HCT116 (cell line): ENCODE results near the gene UBR3.

Source experiments
- CBX3 ChIP-seq: IDR thresholded peaks from 2 replicates; pipeline ENCODE4 v1.6.1; 2012; ENCODE audit warnings: low read depth
- CEBPB ChIP-seq: IDR thresholded peaks from 2 replicates; pipeline ENCODE4 v1.6.1; 2012; ENCODE audit warnings: low read depth
- CTCF ChIP-seq, 3 experiments: fragments of 200-600 bp in 1 of 3; sonication (generic) in 1 of 3; IDR thresholded peaks in 2 of 3; conservative IDR thresholded peaks in 1 of 3; 2 replicates each; pipeline ENCODE4 v1.5.1; 2012 to 2017; ENCODE audit warnings: low read depth in 2 of 3, low read length in 2 of 3, antibody characterized with exemption in 1 of 3, borderline replicate concordance in 1 of 3, control low read depth in 1 of 3, mild to moderate bottlenecking in 1 of 3, mixed read lengths in 1 of 3, mixed run types in 1 of 3, moderate library complexity in 1 of 3; ENCODE audit not compliant: insufficient read depth in 1 of 3
- EZH2 ChIP-seq: fragments of 200-600 bp; sonication (generic); IDR thresholded peaks from 2 replicates; pipeline ENCODE4 v1.6.1; 2017; ENCODE audit warnings: antibody characterized with exemption, mixed run types
- EZH2phosphoT487 ChIP-seq: fragments of 200-600 bp; IDR thresholded peaks from 2 replicates; pipeline ENCODE4 v1.6.1; 2018; ENCODE audit warnings: antibody characterized with exemption, borderline replicate concordance
- FOSL1 ChIP-seq: IDR thresholded peaks from 2 replicates; pipeline ENCODE4 v1.6.1; 2012; ENCODE audit warnings: low read depth
- MAX ChIP-seq: IDR thresholded peaks from 2 replicates; pipeline ENCODE4 v1.6.1; 2012
- POLR2A ChIP-seq: IDR thresholded peaks from 2 replicates; pipeline ENCODE4 v1.7.0; 2011; ENCODE audit warnings: borderline replicate concordance; ENCODE audit not compliant: insufficient read depth, insufficient read length; ENCODE audit errors: extremely low read depth
- POLR2AphosphoS5 ChIP-seq: IDR thresholded peaks from 2 replicates; pipeline ENCODE4 v1.6.1; 2011; ENCODE audit warnings: mild to moderate bottlenecking, low read depth, low read length, moderate library complexity
- RAD21 ChIP-seq: IDR thresholded peaks from 2 replicates; pipeline ENCODE4 v1.6.1; 2012; ENCODE audit warnings: low read depth, mild to moderate bottlenecking
- YY1 ChIP-seq: IDR thresholded peaks from 2 replicates; pipeline ENCODE4 v1.6.1; 2011; ENCODE audit warnings: low read length, low read depth, moderate library complexity, mild to moderate bottlenecking; ENCODE audit not compliant: insufficient replicate concordance; ENCODE audit errors: extremely low read depth
- ZNF274 ChIP-seq: fragments of 200-500 bp; sonication (Bioruptor generic); IDR thresholded peaks from 2 replicates; pipeline ENCODE4 v1.6.1; 2014; ENCODE audit warnings: mild to moderate bottlenecking, low read depth, low read length, inconsistent platforms

- no peak for TF ChIP-seq POLR2AphosphoS5
- no peak for TF ChIP-seq CTCF (IDR thresholded peaks at IDR 0.05 in 2 of 3, conservative IDR thresholded peaks at IDR 0.05 in 1 of 3; ENCODE audit: borderline replicate concordance in 1 of 3, insufficient read depth in 1 of 3, low read depth in 2 of 3, low read length in 2 of 3)
- TF ChIP-seq YY1 = no peak
- no peak for TF ChIP-seq CEBPB
- TF ChIP-seq EZH2 = no peak
- TF ChIP-seq CBX3 = no peak
- TF ChIP-seq POLR2A = no peak
- TF ChIP-seq FOSL1 = no peak
- no peak for TF ChIP-seq MAX
- TF ChIP-seq ZNF274 = no peak
- TF ChIP-seq RAD21 = no peak
- no peak for TF ChIP-seq EZH2phosphoT487
These were observed 265.3 kb downstream of the UBR3 start for GRCh38 chr2:170092436-170093060.
